Measurements from ENCODE around the gene COPS6.
A peak's percentile ranks its signal among the peaks of the same experiment; 100 is the strongest.

Gene COPS6

GRCh38 chr7:100088621-100089457, at the start of gene COPS6:
TSS of gene COPS6 (plus strand) at chr7:100088969. CDS start at chr7:100088991, 22 bp downstream.
- DNase-seq (ENCODE audit: low spot score), result peak; percentile 87

GRCh38 chr7:100040575-100040974, 48.2 kb upstream of the COPS6 start:
- DNase-seq (ENCODE audit: low spot score), result no peak

- peak; percentile 32 for DNase-seq (ENCODE audit: low spot score)
These were observed 44.1 kb upstream of the COPS6 start for GRCh38 chr7:100044718-100045117.

GRCh38 chr7:100048680-100049079, 40.1 kb upstream of the COPS6 start:
- DNase-seq (ENCODE audit: low spot score), result no peak

GRCh38 chr7:100049441-100050291, 39.1 kb upstream of the COPS6 start, which contains the start of gene ZSCAN21:
TSS of gene ZSCAN21 (plus strand) at chr7:100049774. CDS start at chr7:100057007, 7,233 bp downstream.
- peak; percentile 87 for DNase-seq (ENCODE audit: low spot score)

GRCh38 chr7:100051611-100052010, 37.2 kb upstream of the COPS6 start:
- DNase-seq (ENCODE audit: low spot score), result no peak

GRCh38 chr7:100053215-100053614, 35.6 kb upstream of the COPS6 start:
- peak; percentile 24 for DNase-seq (ENCODE audit: low spot score)

GRCh38 chr7:100057006-100057405, 31.8 kb upstream of the COPS6 start:
- no peak for DNase-seq (ENCODE audit: low spot score)

- peak; percentile 39 for DNase-seq (ENCODE audit: low spot score)
These were observed 29.5 kb upstream of the COPS6 start for GRCh38 chr7:100059251-100059739.

GRCh38 chr7:100061518-100062193, 27.1 kb upstream of the COPS6 start:
- DNase-seq (ENCODE audit: low spot score), result no peak

- no peak for DNase-seq (ENCODE audit: low spot score)
These were observed 25.4 kb upstream of the COPS6 start for GRCh38 chr7:100063376-100063775.

- DNase-seq (ENCODE audit: low spot score), result no peak
These were observed 24.6 kb upstream of the COPS6 start for GRCh38 chr7:100064162-100064561.

- no peak for DNase-seq (ENCODE audit: low spot score)
These were observed 23.1 kb upstream of the COPS6 start for GRCh38 chr7:100065452-100066186.

- DNase-seq (ENCODE audit: low spot score), result no peak
These were observed 21.8 kb upstream of the COPS6 start for GRCh38 chr7:100066953-100067352.

- no peak for DNase-seq (ENCODE audit: low spot score)
These were observed 18.8 kb upstream of the COPS6 start for GRCh38 chr7:100069991-100070390.

GRCh38 chr7:100071018-100071723, 17.6 kb upstream of the COPS6 start:
- no peak for DNase-seq (ENCODE audit: low spot score)

- DNase-seq (ENCODE audit: low spot score), result no peak
These were observed 16.3 kb upstream of the COPS6 start for GRCh38 chr7:100072462-100072861.

- DNase-seq (ENCODE audit: low spot score), result no peak
These were observed 13.9 kb upstream of the COPS6 start for GRCh38 chr7:100074841-100075240.

GRCh38 chr7:100075418-100075817, 13.4 kb upstream of the COPS6 start:
- DNase-seq (ENCODE audit: low spot score), result no peak

GRCh38 chr7:100077205-100077604, 11.6 kb upstream of the COPS6 start:
- DNase-seq (ENCODE audit: low spot score), result no peak
